Subcutaneous abdominal adipose tissue (tissue), 5 donors: Measurements from ENCODE around the gene NKAIN1.
"Not testable (repeated sequence)": the region's sequence is repeated elsewhere in the genome, so short reads cannot be mapped to it uniquely, and the experiment has no call there.

Experiments used
- H3K27ac ChIP-seq: one replicate; pipeline ENCODE4 v1.7.0; 2013; ENCODE audit warnings: low read depth, mild to moderate bottlenecking, inconsistent platforms, low read length, moderate library complexity
- H3K27me3 ChIP-seq, 5 donors: one replicate each; pipeline ENCODE4 v1.7.0; 2013; ENCODE audit warnings: low read length in 5 of 5, inconsistent platforms in 1 of 5; ENCODE audit not compliant: control insufficient read depth in 5 of 5, insufficient read depth in 4 of 5
- H3K36me3 ChIP-seq, 5 donors: one replicate each; pipeline ENCODE4 v1.7.0; 2013; ENCODE audit warnings: low read length in 5 of 5; ENCODE audit not compliant: control insufficient read depth in 5 of 5, insufficient read depth in 5 of 5
- H3K4me1 ChIP-seq, 5 donors: one replicate each; pipeline ENCODE4 v1.7.0; 2013; ENCODE audit warnings: low read length in 5 of 5, mild to moderate bottlenecking in 3 of 5, moderate library complexity in 1 of 5; ENCODE audit not compliant: control insufficient read depth in 5 of 5, insufficient read depth in 5 of 5
- H3K4me3 ChIP-seq, 5 donors: one replicate each; pipeline ENCODE4 v1.7.0; 2013; ENCODE audit warnings: low read length in 5 of 5, low read depth in 1 of 5
- H3K9ac ChIP-seq, 5 donors: one replicate each; pipeline ENCODE4 v1.7.0; 2013; ENCODE audit warnings: low read length in 5 of 5, mild to moderate bottlenecking in 4 of 5, moderate library complexity in 3 of 5
- H3K9me3 ChIP-seq, 5 donors: one replicate each; pipeline ENCODE4 v1.7.0; 2013; ENCODE audit warnings: low read length in 5 of 5; ENCODE audit not compliant: control insufficient read depth in 5 of 5
- donor health status: healthy.
- donor health status: healthy.
- donor health status: healthy.
- donor health status: healthy.
- donor health status: healthy.

NKAIN1 gene

GRCh38 chr1:31239653-31240241 lies at the start of gene NKAIN1:
NKAIN1 (minus strand) TSS chr1:31239887; CDS start chr1:31239547, 340 bp downstream.
- H3K27ac ChIP-seq: no peak within 1 kb of the TSS
- H3K9ac ChIP-seq: no peak within 1 kb of the TSS
- H3K4me3 ChIP-seq: peak within 1 kb of the TSS in 4 of 5 donors; percentile 11 to 49 (median 30)
- H3K9me3 ChIP-seq: no peaks in the 10 kb centered on the region
- H3K27me3 ChIP-seq: peaks cover 25 to 47% (median 41%) of the 10 kb centered on the region in 5 donors
- H3K36me3 ChIP-seq: no peaks in the 10 kb centered on the region
- peaks cover 0 to 10% (median 8%) of the 10 kb centered on the region in 5 donors for H3K4me1 ChIP-seq

- Histone ChIP-seq H3K9me3 (no peaks in the 10 kb centered on the region), H3K27ac (no peak overlapping the region), H3K36me3 (peaks cover 33 to 78% (median 65%) of the 10 kb centered on the region in 5 donors), H3K4me1 (no peaks in the 10 kb centered on the region), H3K4me3 (no peak overlapping the region), H3K9ac (no peak overlapping the region), H3K27me3 (no peaks in the 10 kb centered on the region)
Measured at GRCh38 chr1:31289021-31289420, 49.3 kb upstream of the NKAIN1 start.

GRCh38 chr1:31287791-31288190 lies 48.1 kb upstream of the NKAIN1 start:
- H3K27ac ChIP-seq, H3K4me1 ChIP-seq, H3K9ac ChIP-seq, H3K27me3 ChIP-seq, H3K9me3 ChIP-seq, H3K4me3 ChIP-seq: not testable (repeated sequence)
- H3K36me3 ChIP-seq: peaks cover 31 to 78% (median 61%) of the 10 kb centered on the region in 5 donors

DNA sequence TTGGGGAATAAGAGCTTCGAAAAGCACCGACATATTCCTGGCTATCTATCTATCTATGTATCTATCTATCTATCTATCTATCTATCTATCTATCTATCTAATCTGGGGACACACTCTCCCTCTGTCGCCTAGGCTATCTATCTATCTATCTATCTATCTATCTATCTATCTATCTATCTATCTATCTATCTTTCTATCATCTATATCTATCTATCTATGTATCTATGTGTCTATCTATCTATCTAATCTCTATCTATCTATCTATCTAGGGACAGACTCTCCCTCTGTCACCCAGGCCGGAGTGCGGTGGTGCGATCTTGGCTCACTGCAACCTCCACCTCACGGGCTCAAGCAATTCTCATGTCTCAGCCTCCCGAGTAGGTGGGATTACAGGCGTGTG lies 42.7 kb upstream of the NKAIN1 start:
- not testable (repeated sequence) for H3K4me1 ChIP-seq, H3K9ac ChIP-seq, H3K9me3 ChIP-seq, H3K27ac ChIP-seq, H3K4me3 ChIP-seq, H3K27me3 ChIP-seq
- H3K36me3 ChIP-seq: peaks cover 48 to 79% (median 59%) of the 10 kb centered on the region in 5 donors

- Histone ChIP-seq H3K4me1 (no peaks in the 10 kb centered on the region), H3K27me3 (no peaks in the 10 kb centered on the region), H3K9ac (no peak overlapping the region), H3K9me3 (no peaks in the 10 kb centered on the region), H3K36me3 (peaks cover 47 to 85% (median 51%) of the 10 kb centered on the region in 5 donors), H3K27ac (no peak overlapping the region), H3K4me3 (no peak overlapping the region)
Measured at GRCh38 chr1:31273619-31274018, 33.9 kb upstream of the NKAIN1 start.

DNA sequence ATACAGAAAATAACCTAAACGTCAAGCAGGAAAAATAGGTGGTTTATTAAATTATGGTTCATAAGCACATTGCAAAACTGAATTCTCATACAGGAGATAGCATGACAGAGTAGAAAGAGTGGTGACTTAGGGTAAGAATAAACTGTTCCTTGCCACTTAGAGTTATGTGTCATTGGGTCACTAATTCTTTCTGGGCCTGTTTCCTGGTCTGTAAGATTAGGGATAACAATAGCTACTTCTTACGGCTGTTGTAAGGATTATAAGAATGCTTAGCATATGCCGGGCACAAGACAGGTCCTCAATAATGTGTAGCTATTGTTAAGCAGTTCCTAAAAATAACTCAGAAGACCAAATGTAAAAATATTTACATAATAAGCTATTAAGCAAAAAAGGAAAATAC lies 32.7 kb upstream of the NKAIN1 start:
- peaks cover 39 to 83% (median 53%) of the 10 kb centered on the region in 5 donors for H3K36me3 ChIP-seq

GRCh38 chr1:31266547-31266946 lies 26.9 kb upstream of the NKAIN1 start:
- Histone ChIP-seq H3K27me3 (no peaks in the 10 kb centered on the region), H3K9me3 (no peaks in the 10 kb centered on the region), H3K4me3 (no peak overlapping the region), H3K27ac (no peak overlapping the region), H3K4me1 (no peaks in the 10 kb centered on the region), H3K9ac (no peak overlapping the region), H3K36me3 (peaks cover 32 to 83% (median 64%) of the 10 kb centered on the region in 5 donors)

More for the DNA sequence above, 32.7 kb upstream of the NKAIN1 start:
- no peak overlapping the region for H3K9ac ChIP-seq
- H3K4me3 ChIP-seq: no peak overlapping the region
- no peaks in the 10 kb centered on the region for H3K4me1 ChIP-seq
- no peak overlapping the region for H3K27ac ChIP-seq
- H3K27me3 ChIP-seq: no peaks in the 10 kb centered on the region
- no peaks in the 10 kb centered on the region for H3K9me3 ChIP-seq

- no peaks in the 10 kb centered on the region for H3K27me3 ChIP-seq
- no peak overlapping the region for H3K4me3 ChIP-seq
- no peak overlapping the region for H3K27ac ChIP-seq
- no peak overlapping the region for H3K9ac ChIP-seq
- no peaks in the 10 kb centered on the region for H3K4me1 ChIP-seq
- H3K9me3 ChIP-seq: no peaks in the 10 kb centered on the region
- peaks cover 29 to 84% (median 63%) of the 10 kb centered on the region in 5 donors for H3K36me3 ChIP-seq
Measured at GRCh38 chr1:31264790-31265386, 25.2 kb upstream of the NKAIN1 start.

DNA sequence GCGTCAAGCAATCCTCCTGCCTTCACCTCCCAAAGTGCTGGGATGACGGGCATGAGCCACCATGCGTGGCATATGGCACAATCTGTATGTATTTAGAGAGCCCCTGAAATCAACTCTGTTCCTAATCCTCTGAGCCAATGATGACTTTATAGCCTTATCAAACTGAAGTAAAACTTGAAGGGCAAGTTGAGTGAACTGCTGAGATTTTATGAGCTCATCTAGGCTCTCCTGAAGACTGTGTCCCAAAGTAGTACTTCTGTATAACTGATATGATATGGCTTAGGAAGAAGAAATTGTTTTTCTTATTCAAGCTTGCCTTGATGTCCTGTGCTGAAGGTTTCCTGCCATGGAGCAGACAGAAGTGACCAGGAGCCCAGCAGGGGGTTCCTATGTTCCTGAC lies 23.7 kb upstream of the NKAIN1 start:
- Histone ChIP-seq H3K9me3 (no peaks in the 10 kb centered on the region), H3K36me3 (peaks cover 30 to 84% (median 64%) of the 10 kb centered on the region in 5 donors), H3K9ac (no peak overlapping the region), H3K4me1 (no peaks in the 10 kb centered on the region), H3K27me3 (no peaks in the 10 kb centered on the region), H3K4me3 (no peak overlapping the region), H3K27ac (no peak overlapping the region)

- H3K27me3 ChIP-seq, H3K27ac ChIP-seq, H3K9me3 ChIP-seq, H3K4me3 ChIP-seq, H3K4me1 ChIP-seq, H3K9ac ChIP-seq: not testable (repeated sequence)
- peaks cover 40 to 86% (median 66%) of the 10 kb centered on the region in 5 donors for H3K36me3 ChIP-seq
Measured at GRCh38 chr1:31262393-31262792, 22.7 kb upstream of the NKAIN1 start.
